ENCODE results near the gene PPIP5K2.
"Not testable (repeated sequence)": the region's sequence is repeated elsewhere in the genome, so short reads cannot be mapped to it uniquely, and the experiment has no call there.

PPIP5K2 gene

GRCh38 chr5:103203226-103203625 lies 83.1 kb downstream of the PPIP5K2 start:
- H3K4me3 ChIP-seq (ENCODE audit: low read depth, low read length), result no peak overlapping the region
- no peak for DNase-seq (ENCODE audit: low read depth)

- H3K4me3 ChIP-seq (ENCODE audit: low read depth, low read length); DNase-seq (ENCODE audit: low read depth): not testable (repeated sequence)
These were observed 84.9 kb downstream of the PPIP5K2 start for GRCh38 chr5:103204990-103205389.

GRCh38 chr5:103205991-103206700 lies 86.0 kb downstream of the PPIP5K2 start:
- H3K4me3 ChIP-seq (ENCODE audit: low read depth, low read length), result no peak overlapping the region
- DNase-seq (ENCODE audit: low read depth), result no peak

GRCh38 chr5:103207011-103207410 lies 86.9 kb downstream of the PPIP5K2 start:
- H3K4me3 ChIP-seq (ENCODE audit: low read depth, low read length), result no peak overlapping the region
- no peak for DNase-seq (ENCODE audit: low read depth)

- DNase-seq (ENCODE audit: low read depth), result no peak
These were observed 87.6 kb downstream of the PPIP5K2 start for GRCh38 chr5:103207653-103208052.

GRCh38 chr5:103208460-103208859 lies 88.4 kb downstream of the PPIP5K2 start:
- no peak for DNase-seq (ENCODE audit: low read depth)
- no peak overlapping the region for H3K4me3 ChIP-seq (ENCODE audit: low read depth, low read length)

More at GRCh38 chr5:103207653-103208052, 87.6 kb downstream of the PPIP5K2 start:
- H3K4me3 ChIP-seq (ENCODE audit: low read depth, low read length), result no peak overlapping the region

- no peak for DNase-seq (ENCODE audit: low read depth)
- no peak overlapping the region for H3K4me3 ChIP-seq (ENCODE audit: low read depth, low read length)
These were observed 89.0 kb downstream of the PPIP5K2 start for GRCh38 chr5:103209065-103209464.

- no peak overlapping the region for H3K4me3 ChIP-seq (ENCODE audit: low read depth, low read length)
- no peak for DNase-seq (ENCODE audit: low read depth)
These were observed 90.9 kb downstream of the PPIP5K2 start for GRCh38 chr5:103210952-103211351.

- peak; percentile 38 for DNase-seq (ENCODE audit: low read depth)
- H3K4me3 ChIP-seq (ENCODE audit: low read depth, low read length), result no peak overlapping the region
These were observed 91.8 kb downstream of the PPIP5K2 start for GRCh38 chr5:103211576-103212561.

- H3K4me3 ChIP-seq (ENCODE audit: low read depth, low read length), result no peak overlapping the region
These were observed 96.0 kb downstream of the PPIP5K2 start for GRCh38 chr5:103216137-103216536.

GRCh38 chr5:103216697-103217096 lies 96.6 kb downstream of the PPIP5K2 start:
- no peak overlapping the region for H3K4me3 ChIP-seq (ENCODE audit: low read depth, low read length)
- no peak for DNase-seq (ENCODE audit: low read depth)

More at GRCh38 chr5:103216137-103216536, 96.0 kb downstream of the PPIP5K2 start:
- DNase-seq (ENCODE audit: low read depth), result no peak

- DNase-seq (ENCODE audit: low read depth), result no peak
- H3K4me3 ChIP-seq (ENCODE audit: low read depth, low read length), result no peak overlapping the region
These were observed 97.0 kb downstream of the PPIP5K2 start for GRCh38 chr5:103217101-103217500.

GRCh38 chr5:103218164-103218563 lies 98.1 kb downstream of the PPIP5K2 start:
- DNase-seq (ENCODE audit: low read depth), result no peak
- H3K4me3 ChIP-seq (ENCODE audit: low read depth, low read length), result no peak overlapping the region

- H3K4me3 ChIP-seq (ENCODE audit: low read depth, low read length); DNase-seq (ENCODE audit: low read depth): not testable (repeated sequence)
These were observed 99.0 kb downstream of the PPIP5K2 start for GRCh38 chr5:103219074-103219473.

GRCh38 chr5:103223031-103223955 lies 103.2 kb downstream of the PPIP5K2 start:
- no peak overlapping the region for H3K4me3 ChIP-seq (ENCODE audit: low read depth, low read length)
- DNase-seq (ENCODE audit: low read depth), result no peak

- peak; percentile 31 for DNase-seq (ENCODE audit: low read depth)
- no peak overlapping the region for H3K4me3 ChIP-seq (ENCODE audit: low read depth, low read length)
These were observed 104.2 kb downstream of the PPIP5K2 start for GRCh38 chr5:103224118-103224893.

- no peak for DNase-seq (ENCODE audit: low read depth)
- no peak overlapping the region for H3K4me3 ChIP-seq (ENCODE audit: low read depth, low read length)
These were observed 104.8 kb downstream of the PPIP5K2 start for GRCh38 chr5:103224894-103225246.

- DNase-seq (ENCODE audit: low read depth), result no peak
These were observed 108.0 kb downstream of the PPIP5K2 start for GRCh38 chr5:103228061-103228460.

GRCh38 chr5:103228588-103228987 lies 108.5 kb downstream of the PPIP5K2 start:
- H3K4me3 ChIP-seq (ENCODE audit: low read depth, low read length), result no peak overlapping the region
- no peak for DNase-seq (ENCODE audit: low read depth)

More at GRCh38 chr5:103228061-103228460, 108.0 kb downstream of the PPIP5K2 start:
- no peak overlapping the region for H3K4me3 ChIP-seq (ENCODE audit: low read depth, low read length)

Data from skeletal muscle cell (primary cell).